Measurements from ENCODE around the gene CPA5.

The CPA5 gene

DNA sequence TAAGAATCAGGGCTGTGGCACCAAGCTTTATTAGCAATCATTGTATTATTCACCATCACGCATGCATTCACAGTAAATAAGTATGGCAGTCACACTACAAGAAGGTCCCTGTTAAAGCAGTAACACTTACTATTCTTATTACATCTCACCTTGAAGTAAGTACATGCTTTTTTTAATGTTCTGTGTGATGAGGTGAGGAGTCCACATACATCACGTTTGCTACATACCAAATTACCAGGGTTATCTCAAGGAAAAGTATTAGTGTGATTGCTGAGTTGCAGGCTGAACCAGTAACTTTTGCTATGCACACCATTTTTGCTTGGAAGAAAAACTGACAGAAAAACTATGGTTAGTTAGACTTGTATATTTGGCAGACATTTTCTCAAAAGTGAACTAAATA is 60.4 kb downstream of the CPA5 start:
- DNase-seq (ENCODE audit: low spot score), result no peak
- Histone ChIP-seq H2BK15ac (ENCODE audit: low read length) (no peak overlapping the region), H3K79me1 (ENCODE audit: low read depth, low read length) (no peaks in the 10 kb centered on the region), H3K9ac (ENCODE audit: low read depth, low read length, poor library complexity) (no peak overlapping the region), H3K4ac (ENCODE audit: low read length) (no peak overlapping the region), H3K9me3 (replicated peaks in 1 of 2; ENCODE audit: control insufficient read depth in 2 of 2, insufficient read depth in 1 of 2, low read depth in 1 of 2, low read length in 2 of 2) (peaks cover 0 to 3% of the 10 kb centered on the region in 2 donors), H3K4me2 (ENCODE audit: insufficient read depth, low read length, poor library complexity, severe bottlenecking) (no peak overlapping the region), H2AFZ (ENCODE audit: low read length) (no peak overlapping the region), H3K14ac (ENCODE audit: low read length) (no peak overlapping the region), H3K27me3 (ENCODE audit: control insufficient read depth in 3 of 3, insufficient read depth in 3 of 3, low read depth in 1 of 3, low read length in 3 of 3) (no peaks in the 10 kb centered on the region), H3K18ac (ENCODE audit: low read length) (no peak overlapping the region), H4K91ac (ENCODE audit: low read depth, low read length, poor library complexity) (no peak overlapping the region), H2AK5ac (ENCODE audit: low read depth, low read length) (no peak overlapping the region), H3K4me1 (ENCODE audit: control insufficient read depth in 2 of 2, insufficient read depth in 1 of 2, low read depth in 1 of 2, low read length in 2 of 2) (peaks cover 4 to 19% of the 10 kb centered on the region in 2 donors), H3K4me3 (ENCODE audit: low read length in 2 of 2) (no peak overlapping the region), H2BK120ac (ENCODE audit: low read depth, low read length) (no peak overlapping the region), H2BK5ac (ENCODE audit: low read length) (no peak overlapping the region), H3K23ac (ENCODE audit: low read depth, low read length, poor library complexity) (no peak overlapping the region), H4K8ac (ENCODE audit: low read depth, low read length) (no peak overlapping the region), H3K27ac (replicated peaks; ENCODE audit: low read length) (no peak overlapping the region), H3K36me3 (replicated peaks in 1 of 2; ENCODE audit: control insufficient read depth in 2 of 2, insufficient read depth in 2 of 2, low read length in 2 of 2) (peaks cover 6 to 43% of the 10 kb centered on the region in 2 donors), H2BK12ac (ENCODE audit: low read length) (no peak overlapping the region)
- WGBS, 2 donors (ENCODE audit: extremely low coverage in 2 of 2, insufficient read length in 2 of 2, insufficient replicate concordance in 1 of 2), result no CpG with 5 or more reads among the region's 2 CpGs

DNA sequence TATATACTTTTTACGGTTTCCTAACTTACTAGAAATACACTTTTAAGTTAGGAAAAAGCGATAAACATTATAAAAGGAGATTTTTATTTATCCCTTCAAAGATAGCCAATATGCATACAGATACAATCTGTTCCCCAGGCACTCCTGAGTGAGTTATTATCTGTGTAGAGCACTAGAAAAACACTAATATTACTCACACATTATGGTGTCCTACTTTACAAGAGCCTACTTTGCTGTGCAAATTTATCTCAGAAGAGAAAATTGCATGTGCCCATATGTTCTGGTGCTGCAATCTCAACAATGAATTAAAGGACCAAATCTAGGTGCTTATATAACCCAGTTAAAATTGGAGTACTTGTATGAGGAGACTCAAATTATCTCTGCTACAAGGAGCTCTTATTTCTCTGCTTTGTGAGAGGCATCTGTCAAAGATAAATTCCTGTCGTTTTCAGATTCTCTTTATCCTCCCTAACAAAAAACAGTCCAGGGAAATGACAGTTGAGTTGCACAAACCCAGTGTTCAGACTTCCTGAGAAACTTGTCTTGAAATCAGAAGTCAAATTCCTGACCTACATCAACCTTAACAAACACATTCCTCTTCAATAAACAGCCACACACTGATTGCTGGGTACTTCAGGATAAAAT is 64.6 kb downstream of the CPA5 start:
- Histone ChIP-seq H3K4me3 (ENCODE audit: low read length in 2 of 2) (no peak overlapping the region), H3K27me3 (ENCODE audit: control insufficient read depth in 3 of 3, insufficient read depth in 3 of 3, low read depth in 1 of 3, low read length in 3 of 3) (no peaks in the 10 kb centered on the region), H4K91ac (ENCODE audit: low read depth, low read length, poor library complexity) (no peak overlapping the region), H2BK120ac (ENCODE audit: low read depth, low read length) (no peak overlapping the region), H3K23ac (ENCODE audit: low read depth, low read length, poor library complexity) (no peak overlapping the region), H2AK5ac (ENCODE audit: low read depth, low read length) (no peak overlapping the region), H3K9ac (ENCODE audit: low read depth, low read length, poor library complexity) (no peak overlapping the region), H2AFZ (ENCODE audit: low read length) (peak overlapping the region; percentile 63), H3K79me1 (ENCODE audit: low read depth, low read length) (no peaks in the 10 kb centered on the region), H2BK5ac (ENCODE audit: low read length) (no peak overlapping the region), H2BK15ac (ENCODE audit: low read length) (no peak overlapping the region), H3K14ac (ENCODE audit: low read length) (no peak overlapping the region), H4K8ac (ENCODE audit: low read depth, low read length) (no peak overlapping the region), H2BK12ac (ENCODE audit: low read length) (no peak overlapping the region), H3K27ac (replicated peaks; ENCODE audit: low read length) (no peak overlapping the region), H3K18ac (ENCODE audit: low read length) (no peak overlapping the region), H3K4me2 (ENCODE audit: insufficient read depth, low read length, poor library complexity, severe bottlenecking) (no peak overlapping the region), H3K4me1 (ENCODE audit: control insufficient read depth in 2 of 2, insufficient read depth in 1 of 2, low read depth in 1 of 2, low read length in 2 of 2) (peaks cover 6 to 32% of the 10 kb centered on the region in 2 donors), H3K36me3 (replicated peaks in 1 of 2; ENCODE audit: control insufficient read depth in 2 of 2, insufficient read depth in 2 of 2, low read length in 2 of 2) (peaks cover 2% of the 10 kb centered on the region in 2 donors), H3K4ac (ENCODE audit: low read length) (no peak overlapping the region), H3K9me3 (replicated peaks in 1 of 2; ENCODE audit: control insufficient read depth in 2 of 2, insufficient read depth in 1 of 2, low read depth in 1 of 2, low read length in 2 of 2) (no peaks in the 10 kb centered on the region)
- DNase-seq (ENCODE audit: low spot score), result no peak
- no CpG with 5 or more reads among the region's 3 CpGs for WGBS, 2 donors (ENCODE audit: extremely low coverage in 2 of 2, insufficient read length in 2 of 2, insufficient replicate concordance in 1 of 2)

DNA sequence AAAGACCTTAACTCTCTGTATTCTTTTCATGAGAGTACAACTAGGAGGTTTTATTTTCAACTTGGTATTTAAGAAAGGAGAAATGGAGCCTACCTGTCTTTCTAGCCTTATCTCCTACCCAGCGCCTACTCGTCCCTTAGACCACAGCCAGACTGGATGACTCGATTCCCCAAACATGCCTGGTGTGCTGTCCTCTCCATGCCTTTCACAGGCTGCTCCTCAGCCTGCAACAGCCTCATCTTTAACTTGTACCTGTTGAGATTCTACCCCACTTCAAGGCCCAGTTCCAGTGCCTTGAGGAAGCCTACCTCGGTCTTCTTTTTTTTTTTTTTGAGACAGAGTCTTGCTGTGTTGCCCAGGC is 65.1 kb downstream of the CPA5 start:
- no peak overlapping the region for H3K4ac ChIP-seq (ENCODE audit: low read length)
- WGBS, 2 donors (ENCODE audit: extremely low coverage in 2 of 2, insufficient read length in 2 of 2, insufficient replicate concordance in 1 of 2), result no CpG with 5 or more reads among the region's 4 CpGs
- H2BK120ac ChIP-seq (ENCODE audit: low read depth, low read length), result no peak overlapping the region
- no peak overlapping the region for H3K23ac ChIP-seq (ENCODE audit: low read depth, low read length, poor library complexity)
- H2AK5ac ChIP-seq (ENCODE audit: low read depth, low read length), result peak overlapping the region; percentile 83
- DNase-seq (ENCODE audit: low spot score), result no peak
- no peak overlapping the region for H3K14ac ChIP-seq (ENCODE audit: low read length)
- no peak overlapping the region for H3K4me2 ChIP-seq (ENCODE audit: insufficient read depth, low read length, poor library complexity, severe bottlenecking)
- no peaks in the 10 kb centered on the region for H3K27me3 ChIP-seq (ENCODE audit: control insufficient read depth in 3 of 3, insufficient read depth in 3 of 3, low read depth in 1 of 3, low read length in 3 of 3)
- no peak overlapping the region for H3K27ac ChIP-seq (replicated peaks; ENCODE audit: low read length)
- no peak overlapping the region for H3K4me3 ChIP-seq (ENCODE audit: low read length in 2 of 2)
- H2BK15ac ChIP-seq (ENCODE audit: low read length), result no peak overlapping the region
- H4K8ac ChIP-seq (ENCODE audit: low read depth, low read length), result no peak overlapping the region
- no peak overlapping the region for H2BK5ac ChIP-seq (ENCODE audit: low read length)
- H2AFZ ChIP-seq (ENCODE audit: low read length), result peak overlapping the region; percentile 63
- peaks cover 0 to 2% of the 10 kb centered on the region in 2 donors for H3K36me3 ChIP-seq (replicated peaks in 1 of 2; ENCODE audit: control insufficient read depth in 2 of 2, insufficient read depth in 2 of 2, low read length in 2 of 2)
- no peak overlapping the region for H2BK12ac ChIP-seq (ENCODE audit: low read length)
- no peak overlapping the region for H4K91ac ChIP-seq (ENCODE audit: low read depth, low read length, poor library complexity)
- no peak overlapping the region for H3K9ac ChIP-seq (ENCODE audit: low read depth, low read length, poor library complexity)
- no peaks in the 10 kb centered on the region for H3K79me1 ChIP-seq (ENCODE audit: low read depth, low read length)
- H3K9me3 ChIP-seq (replicated peaks in 1 of 2; ENCODE audit: control insufficient read depth in 2 of 2, insufficient read depth in 1 of 2, low read depth in 1 of 2, low read length in 2 of 2), result no peaks in the 10 kb centered on the region
- H3K18ac ChIP-seq (ENCODE audit: low read length), result peak overlapping the region; percentile 76
- H3K4me1 ChIP-seq (ENCODE audit: control insufficient read depth in 2 of 2, insufficient read depth in 1 of 2, low read depth in 1 of 2, low read length in 2 of 2), result peaks cover 6 to 32% of the 10 kb centered on the region in 2 donors

DNA sequence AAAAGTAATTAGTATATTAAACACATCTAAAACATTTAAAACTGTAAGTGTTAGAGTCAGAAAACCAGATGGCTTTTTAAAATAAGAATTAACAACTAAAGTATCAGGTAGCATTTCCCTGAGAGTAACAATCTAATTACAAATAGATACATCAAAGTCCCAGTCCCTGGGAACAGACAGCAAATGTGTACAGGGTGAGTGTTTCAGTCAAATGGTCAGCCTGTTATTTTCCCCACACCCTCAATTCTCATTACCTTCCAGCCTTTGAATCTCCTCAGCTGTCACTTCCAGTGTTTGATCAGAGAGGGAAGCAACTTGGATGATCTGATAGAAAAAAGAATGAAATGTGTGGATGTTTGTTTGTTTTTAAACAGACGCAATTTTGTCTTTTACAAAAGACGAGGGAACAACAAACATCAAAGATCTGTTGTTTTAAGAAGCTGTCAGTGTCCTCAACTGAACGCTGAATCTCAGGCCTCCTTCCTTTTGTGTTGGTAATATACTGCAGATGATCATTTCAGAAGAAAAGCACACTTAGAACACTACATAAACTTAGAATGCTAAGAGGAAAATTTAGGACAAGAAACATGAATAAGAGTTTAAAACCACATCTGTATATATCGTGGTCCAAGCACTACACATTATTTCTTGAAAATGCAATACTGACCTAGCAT is 66.4 kb downstream of the CPA5 start:
- H2BK15ac ChIP-seq (ENCODE audit: low read length), result no peak overlapping the region
- H3K36me3 ChIP-seq (replicated peaks in 1 of 2; ENCODE audit: control insufficient read depth in 2 of 2, insufficient read depth in 2 of 2, low read length in 2 of 2), result peaks cover 0 to 2% of the 10 kb centered on the region in 2 donors
- H3K9ac ChIP-seq (ENCODE audit: low read depth, low read length, poor library complexity), result no peak overlapping the region
- H3K23ac ChIP-seq (ENCODE audit: low read depth, low read length, poor library complexity), result no peak overlapping the region
- no peak overlapping the region for H2BK5ac ChIP-seq (ENCODE audit: low read length)
- no peak overlapping the region for H4K91ac ChIP-seq (ENCODE audit: low read depth, low read length, poor library complexity)
- no peaks in the 10 kb centered on the region for H3K9me3 ChIP-seq (replicated peaks in 1 of 2; ENCODE audit: control insufficient read depth in 2 of 2, insufficient read depth in 1 of 2, low read depth in 1 of 2, low read length in 2 of 2)
- H3K79me1 ChIP-seq (ENCODE audit: low read depth, low read length), result no peaks in the 10 kb centered on the region
- DNase-seq (ENCODE audit: low spot score), result no peak
- no peak overlapping the region for H3K14ac ChIP-seq (ENCODE audit: low read length)
- no peak overlapping the region for H3K4ac ChIP-seq (ENCODE audit: low read length)
- no peak overlapping the region for H3K27ac ChIP-seq (replicated peaks; ENCODE audit: low read length)
- WGBS, 2 donors (ENCODE audit: extremely low coverage in 2 of 2, insufficient read length in 2 of 2, insufficient replicate concordance in 1 of 2), result no CpG with 5 or more reads among the region's 4 CpGs
- H2BK120ac ChIP-seq (ENCODE audit: low read depth, low read length), result no peak overlapping the region
- H3K18ac ChIP-seq (ENCODE audit: low read length), result no peak overlapping the region
- H3K27me3 ChIP-seq (ENCODE audit: control insufficient read depth in 3 of 3, insufficient read depth in 3 of 3, low read depth in 1 of 3, low read length in 3 of 3), result no peaks in the 10 kb centered on the region
- H3K4me2 ChIP-seq (ENCODE audit: insufficient read depth, low read length, poor library complexity, severe bottlenecking), result no peak overlapping the region
- no peak overlapping the region for H2BK12ac ChIP-seq (ENCODE audit: low read length)
- no peak overlapping the region for H4K8ac ChIP-seq (ENCODE audit: low read depth, low read length)
- H2AK5ac ChIP-seq (ENCODE audit: low read depth, low read length), result no peak overlapping the region
- peaks cover 6 to 32% of the 10 kb centered on the region in 2 donors for H3K4me1 ChIP-seq (ENCODE audit: control insufficient read depth in 2 of 2, insufficient read depth in 1 of 2, low read depth in 1 of 2, low read length in 2 of 2)
- H2AFZ ChIP-seq (ENCODE audit: low read length), result no peak overlapping the region
- H3K4me3 ChIP-seq (ENCODE audit: low read length in 2 of 2), result no peak overlapping the region
